T1000 (cell line): ENCODE data around the gene SRSF2.
"Not testable (repeated sequence)": the region's sequence is repeated elsewhere in the genome, so short reads cannot be mapped to it uniquely, and the experiment has no call there.

ENCODE experiments used
- DNase-seq: peaks from one replicate; lab custom pipeline; 2025; ENCODE audit warnings: mixed read lengths; lab: John Stamatoyannopoulos, UW

SRSF2 gene

GRCh38 chr17:76720941-76721340 lies 16.2 kb downstream of the SRSF2 start:
- no peak for DNase-seq

GRCh38 chr17:76720211-76720610 lies 16.9 kb downstream of the SRSF2 start:
- DNase-seq = no peak

- DNase-seq = no peak
These were observed 18.6 kb downstream of the SRSF2 start for GRCh38 chr17:76718516-76718915.

- DNase-seq = peak; percentile 9
These were observed 20.3 kb downstream of the SRSF2 start for GRCh38 chr17:76716839-76717215.

GRCh38 chr17:76716146-76716838 lies 20.8 kb downstream of the SRSF2 start:
- DNase-seq = peak; percentile 46

- no peak for DNase-seq
These were observed 21.7 kb downstream of the SRSF2 start for GRCh38 chr17:76715496-76715830.

- DNase-seq = peak; percentile 25
These were observed 22.2 kb downstream of the SRSF2 start for GRCh38 chr17:76714822-76715495.

- no peak for DNase-seq
These were observed 22.8 kb downstream of the SRSF2 start for GRCh38 chr17:76714336-76714735.

- DNase-seq = no peak
These were observed 23.4 kb downstream of the SRSF2 start for GRCh38 chr17:76713765-76714164.

- not testable (repeated sequence) for DNase-seq
These were observed 24.8 kb downstream of the SRSF2 start for GRCh38 chr17:76712321-76712720.

GRCh38 chr17:76710863-76711611 lies 26.1 kb downstream of the SRSF2 start, which contains the start of gene MXRA7:
TSS of gene MXRA7 (minus strand) at chr17:76710965. CDS start at chr17:76710946, 19 bp downstream.
- DNase-seq = peak; percentile 71

- not testable (repeated sequence) for DNase-seq
These were observed 26.9 kb downstream of the SRSF2 start for GRCh38 chr17:76709951-76710862.

GRCh38 chr17:76709077-76709950 lies 27.8 kb downstream of the SRSF2 start:
- peak; percentile 91 for DNase-seq

GRCh38 chr17:76707985-76708807 lies 28.9 kb downstream of the SRSF2 start:
- DNase-seq = no peak

GRCh38 chr17:76706817-76707216 lies 30.3 kb downstream of the SRSF2 start:
- no peak for DNase-seq

GRCh38 chr17:76704805-76705204 lies 32.3 kb downstream of the SRSF2 start:
- no peak for DNase-seq

- DNase-seq = no peak
These were observed 34.0 kb downstream of the SRSF2 start for GRCh38 chr17:76702941-76703637.

GRCh38 chr17:76702076-76702475 lies 35.1 kb downstream of the SRSF2 start:
- no peak for DNase-seq

- DNase-seq = no peak
These were observed 35.6 kb downstream of the SRSF2 start for GRCh38 chr17:76701471-76701967.
